HepG2 (cell line): Measurements from ENCODE around the gene KRTCAP3. TPM values are rescaled to one million over a fixed set of nuclear protein-coding genes. Genes with fewer than 3 reads are reported as not detected.

Experiments used
- ADNP ChIP-seq: sonication (generic); formaldehyde crosslinking; IDR thresholded peaks from 2 replicates; pipeline ENCODE4 v1.4.0; 2020; ENCODE audit warnings: missing genetic modification reagents
- ELF1 ChIP-seq: sonication (generic); formaldehyde crosslinking; IDR thresholded peaks from 2 replicates; pipeline ENCODE4 v1.4.0; 2020; ENCODE audit warnings: missing genetic modification reagents
- GLI4 ChIP-seq: sonication (generic); formaldehyde crosslinking; IDR thresholded peaks from 2 replicates; pipeline ENCODE4 v1.5.1; 2020; ENCODE audit warnings: missing genetic modification reagents, mild to moderate bottlenecking, moderate library complexity, borderline replicate concordance
- HBP1 ChIP-seq: IDR thresholded peaks from 2 replicates; pipeline ENCODE4 v1.6.1; 2016; ENCODE audit warnings: low read depth, control low read depth
- JUNB ChIP-seq: sonication (generic); formaldehyde crosslinking; IDR thresholded peaks from 2 replicates; pipeline ENCODE4 v1.8.0; 2022; ENCODE audit warnings: missing genetic modification reagents, mild to moderate bottlenecking, borderline replicate concordance
- KAT7 ChIP-seq: IDR thresholded peaks from 2 replicates; pipeline ENCODE4 v1.6.1; 2018; ENCODE audit warnings: borderline replicate concordance, missing compliant biosample characterization
- MAZ ChIP-seq, 2 experiments: sonication (generic) in 1 of 2; formaldehyde crosslinking in 1 of 2; IDR thresholded peaks; 2 replicates each; pipeline versions ENCODE4 v1.5.0 to v1.6.1; 2012 to 2020; ENCODE audit warnings: low read depth in 2 of 2, mild to moderate bottlenecking in 2 of 2, borderline replicate concordance in 1 of 2, improper control_type of control experiment in 1 of 2, low read length in 1 of 2, missing genetic modification reagents in 1 of 2, moderate library complexity in 1 of 2
- SNAPC4 ChIP-seq: sonication (generic); formaldehyde crosslinking; IDR thresholded peaks from 2 replicates; pipeline ENCODE4 v1.4.0; 2020; ENCODE audit warnings: mild to moderate bottlenecking, missing genetic modification reagents
- TAF1 ChIP-seq: sonication (generic); formaldehyde crosslinking; IDR thresholded peaks from 2 replicates; pipeline ENCODE4 v1.4.0; 2020; ENCODE audit warnings: missing genetic modification reagents
- ZFAT ChIP-seq: sonication (generic); formaldehyde crosslinking; conservative IDR thresholded peaks from 2 replicates; pipeline ENCODE4 v1.8.1; 2023; ENCODE audit warnings: missing genetic modification reagents, inconsistent platforms
- ZKSCAN5 ChIP-seq: sonication (generic); formaldehyde crosslinking; IDR thresholded peaks from 2 replicates; pipeline ENCODE4 v1.5.1; 2020; ENCODE audit warnings: mild to moderate bottlenecking, missing genetic modification reagents
- ZNF354B ChIP-seq: sonication (generic); formaldehyde crosslinking; IDR thresholded peaks from 2 replicates; pipeline ENCODE4 v1.8.0; 2022; ENCODE audit warnings: mild to moderate bottlenecking, missing genetic modification reagents
- ZNF367 ChIP-seq: sonication (generic); formaldehyde crosslinking; IDR thresholded peaks from 2 replicates; pipeline ENCODE4 v1.4.0; 2020; ENCODE audit warnings: missing genetic modification reagents, borderline replicate concordance
- ZNF720 ChIP-seq: sonication (generic); formaldehyde crosslinking; IDR thresholded peaks from 2 replicates; pipeline ENCODE4 v1.4.0; 2020; ENCODE audit warnings: missing genetic modification reagents
- ZNF841 ChIP-seq: sonication (generic); formaldehyde crosslinking; IDR thresholded peaks from 2 replicates; pipeline ENCODE4 v1.8.1; 2023; ENCODE audit warnings: missing genetic modification reagents, borderline replicate concordance
- ZSCAN22 ChIP-seq: sonication (generic); formaldehyde crosslinking; IDR thresholded peaks from 2 replicates; pipeline ENCODE4 v1.4.0; 2020; ENCODE audit warnings: mild to moderate bottlenecking, missing genetic modification reagents
- polyA plus RNA-seq, 8 experiments: library from polyadenylated mRNA; depleted of rRNA in 3 of 8; stranded (reverse) in 7 of 8; unstranded in 1 of 8; fragments of >200 nt; fragmentation: Illumina TruSeq in 4 of 8; extraction: Trizol in 4 of 8; gene quantifications; 2 replicates each; pipeline versions ENCODE4 v1.2.1 to v1.2.3, GENCODE V29; 2011 to 2016; ENCODE audit warnings: low read depth in 4 of 8, missing spikeins in 1 of 8, mixed read lengths in 1 of 8; ENCODE audit not compliant: insufficient read depth in 1 of 8
- total RNA-seq, 5 experiments: library from RNA; depleted of rRNA; stranded (reverse); fragments of >200 nt; fragmentation: Illumina TruSeq; extraction: Trizol; gene quantifications; 2 replicates each; pipeline ENCODE4 v1.2.3, GENCODE V29; 2016; ENCODE audit warnings: low read depth in 1 of 5
- TF ChIP-seq, protein P1 (sequence below): sonication (generic); formaldehyde crosslinking; IDR thresholded peaks from 2 replicates; pipeline ENCODE4 v1.4.0; 2020; ENCODE audit warnings: low read depth, missing genetic modification reagents
- TF ChIP-seq, protein P2 (sequence below): IDR thresholded peaks from 2 replicates; pipeline ENCODE4 v1.6.1; 2016; ENCODE audit warnings: mild to moderate bottlenecking, missing biosample characterization, missing genetic modification reagents

Gene KRTCAP3
- total and polyA plus RNA-seq, 2 of the 13 experiments (the other 11 are each of a cell fraction or from before 2014, with no cell fraction given): 2.1 to 4.5 TPM

DNA sequence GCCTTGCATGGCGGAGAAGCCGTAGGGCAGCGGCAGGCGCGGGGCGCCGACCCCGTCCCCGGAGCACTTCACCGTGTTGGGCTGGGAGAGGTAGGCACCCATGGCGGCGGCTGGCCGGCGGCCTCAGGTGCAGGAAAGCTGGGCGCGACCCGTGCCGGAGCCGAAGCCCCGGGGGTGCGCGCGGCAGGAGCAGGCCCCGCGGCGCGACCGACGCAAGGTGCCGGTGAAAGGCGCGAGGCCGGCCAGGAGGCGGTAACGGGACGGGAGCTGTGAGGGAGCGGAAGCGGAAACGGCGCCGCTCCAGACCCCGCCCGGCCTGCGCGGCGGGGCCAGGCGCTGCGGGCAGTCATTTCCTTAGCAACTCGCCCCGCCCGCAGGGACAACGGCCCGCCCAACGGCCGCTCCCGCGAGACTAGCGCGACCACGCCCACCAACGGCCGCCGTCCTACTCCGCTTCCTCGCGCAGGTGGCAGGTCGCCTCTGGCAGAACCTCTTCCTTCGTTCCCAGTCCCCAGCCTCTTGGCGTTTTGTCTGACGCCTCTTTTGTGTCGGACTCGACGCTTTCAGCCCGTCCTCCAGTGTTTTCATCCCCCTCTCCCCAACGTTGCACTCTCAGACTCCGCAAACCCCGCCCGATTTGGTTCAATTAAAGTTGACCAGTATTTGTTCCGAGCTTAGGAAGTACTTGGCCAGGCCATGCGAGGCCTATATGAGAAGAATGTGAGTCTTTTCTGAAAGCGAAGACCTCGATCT is 32.7 kb upstream of the KRTCAP3 start, which contains the start of gene PPM1G (continued):
- TF ChIP-seq HBP1 (CRISPR knock-in tag): peak; percentile 77; the same call in 1 of the 2 replicates
- TF ChIP-seq, protein P1, sequence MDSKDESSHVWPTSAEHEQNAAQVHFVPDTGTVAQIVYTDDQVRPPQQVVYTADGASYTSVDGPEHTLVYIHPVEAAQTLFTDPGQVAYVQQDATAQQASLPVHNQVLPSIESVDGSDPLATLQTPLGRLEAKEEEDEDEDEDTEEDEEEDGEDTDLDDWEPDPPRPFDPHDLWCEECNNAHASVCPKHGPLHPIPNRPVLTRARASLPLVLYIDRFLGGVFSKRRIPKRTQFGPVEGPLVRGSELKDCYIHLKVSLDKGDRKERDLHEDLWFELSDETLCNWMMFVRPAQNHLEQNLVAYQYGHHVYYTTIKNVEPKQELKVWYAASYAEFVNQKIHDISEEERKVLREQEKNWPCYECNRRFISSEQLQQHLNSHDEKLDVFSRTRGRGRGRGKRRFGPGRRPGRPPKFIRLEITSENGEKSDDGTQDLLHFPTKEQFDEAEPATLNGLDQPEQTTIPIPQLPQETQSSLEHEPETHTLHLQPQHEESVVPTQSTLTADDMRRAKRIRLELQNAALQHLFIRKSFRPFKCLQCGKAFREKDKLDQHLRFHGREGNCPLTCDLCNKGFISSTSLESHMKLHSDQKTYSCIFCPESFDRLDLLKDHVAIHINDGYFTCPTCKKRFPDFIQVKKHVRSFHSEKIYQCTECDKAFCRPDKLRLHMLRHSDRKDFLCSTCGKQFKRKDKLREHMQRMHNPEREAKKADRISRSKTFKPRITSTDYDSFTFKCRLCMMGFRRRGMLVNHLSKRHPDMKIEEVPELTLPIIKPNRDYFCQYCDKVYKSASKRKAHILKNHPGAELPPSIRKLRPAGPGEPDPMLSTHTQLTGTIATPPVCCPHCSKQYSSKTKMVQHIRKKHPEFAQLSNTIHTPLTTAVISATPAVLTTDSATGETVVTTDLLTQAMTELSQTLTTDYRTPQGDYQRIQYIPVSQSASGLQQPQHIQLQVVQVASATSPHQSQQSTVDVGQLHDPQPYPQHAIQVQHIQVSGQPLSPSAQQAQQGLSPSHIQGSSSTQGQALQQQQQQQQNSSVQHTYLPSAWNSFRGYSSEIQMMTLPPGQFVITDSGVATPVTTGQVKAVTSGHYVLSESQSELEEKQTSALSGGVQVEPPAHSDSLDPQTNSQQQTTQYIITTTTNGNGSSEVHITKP (CRISPR knock-in tag): peak; percentile 82
- peak; percentile 99 for TF ChIP-seq TAF1 (CRISPR knock-in tag)
- TF ChIP-seq ZKSCAN5 (CRISPR knock-in tag): no peak
- TF ChIP-seq MAZ (IDR thresholded peaks at IDR 0.05; ENCODE audit: borderline replicate concordance, low read depth, low read length): 0 out of 2 replicates have a peak, but pooled peaks have one; percentile 89
- TF ChIP-seq MAZ (CRISPR knock-in tag; IDR thresholded peaks at IDR 0.05; ENCODE audit: low read depth): peak; percentile 96
- peak; percentile 89; the same call in 1 of the 2 replicates for TF ChIP-seq ZFAT (CRISPR knock-in tag)
- TF ChIP-seq GLI4 (CRISPR knock-in tag): peak; percentile 95
- TF ChIP-seq ZNF354B (CRISPR knock-in tag): peak; percentile 17; the same call in 1 of the 2 replicates
- TF ChIP-seq KAT7 (CRISPR knock-in tag): peak; percentile 93
- TF ChIP-seq ADNP (CRISPR knock-in tag): no peak
- TF ChIP-seq ZNF841 (CRISPR knock-in tag): no peak
- TF ChIP-seq SNAPC4 (CRISPR knock-in tag): peak; percentile 81; the same call in 1 of the 2 replicates
- TF ChIP-seq ZNF367 (CRISPR knock-in tag): no peak; the same call in 1 of the 2 replicates
- peak; percentile 74 for TF ChIP-seq ELF1
- TF ChIP-seq, protein P2, sequence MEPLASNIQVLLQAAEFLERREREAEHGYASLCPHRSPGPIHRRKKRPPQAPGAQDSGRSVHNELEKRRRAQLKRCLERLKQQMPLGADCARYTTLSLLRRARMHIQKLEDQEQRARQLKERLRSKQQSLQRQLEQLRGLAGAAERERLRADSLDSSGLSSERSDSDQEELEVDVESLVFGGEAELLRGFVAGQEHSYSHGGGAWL (CRISPR knock-in tag): peak; percentile 93; the same call in 1 of the 2 replicates
- no peak for TF ChIP-seq ZSCAN22 (CRISPR knock-in tag)
- TF ChIP-seq ZNF720: 0 out of 2 replicates have a peak, but pooled peaks have one; percentile 41
- no peak for TF ChIP-seq JUNB (CRISPR knock-in tag)
